ENCODE measurements around the gene MON2. TPM values are rescaled to one million over a fixed set of nuclear protein-coding genes. Genes with fewer than 3 reads are reported as not detected.

Gene MON2
- total RNA-seq, 1 experiment from 2014 or later = 30.1 TPM

DNA sequence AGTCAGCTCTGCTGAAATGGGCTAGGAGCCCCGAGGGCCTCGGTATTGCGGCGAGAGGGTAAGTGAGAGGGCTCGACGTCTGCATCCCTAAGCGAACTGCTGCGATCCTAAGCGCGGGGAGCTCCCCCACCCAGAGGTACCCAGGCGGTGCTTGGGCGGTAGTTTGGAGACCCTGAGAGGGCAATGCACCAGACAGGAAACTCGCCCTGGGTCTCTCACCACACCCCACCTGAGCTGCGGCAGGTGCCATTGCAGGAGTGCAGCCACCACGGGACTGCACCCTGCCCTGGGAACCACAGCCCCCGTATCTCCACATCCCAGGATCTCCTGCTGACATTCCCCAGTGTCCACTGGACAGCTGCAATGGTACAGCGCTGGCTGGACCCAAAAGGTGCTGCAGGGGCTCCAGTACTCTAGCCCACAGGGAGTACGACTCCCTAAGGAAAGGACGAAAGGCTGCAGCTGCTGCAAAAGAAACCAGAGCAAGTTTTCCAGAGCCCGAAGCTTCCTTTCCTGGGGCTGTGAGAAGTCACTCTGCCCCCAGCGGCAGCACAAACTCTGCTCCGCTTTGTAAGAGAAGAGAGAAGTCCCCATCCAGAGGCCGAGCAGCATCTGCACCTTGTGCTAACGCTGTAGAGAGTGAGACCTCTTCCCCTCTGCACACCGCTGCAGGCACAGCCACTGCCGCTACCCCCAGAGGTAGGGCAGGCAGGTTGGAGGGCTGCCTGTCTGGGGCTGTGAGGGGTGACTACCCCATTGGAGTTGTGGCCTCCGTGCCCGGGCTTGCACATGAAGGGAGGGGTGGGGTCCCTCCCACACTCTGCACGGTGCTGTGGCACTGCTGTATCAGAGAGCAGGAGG, 31.1 kb upstream of the MON2 start:
- Histone ChIP-seq H3K4me1 (ENCODE audit: control insufficient read depth, insufficient read depth, low read length) (no peaks in the 10 kb centered on the region; the same call in 1 of the 2 replicates), H3K27me3 (ENCODE audit: control insufficient read depth, insufficient read depth, low read length) (peaks cover 10% of the 10 kb centered on the region; the same call in 1 of the 2 replicates), H3K27ac (ENCODE audit: low read length) (no peak overlapping the region), H3K9me3 (ENCODE audit: control insufficient read depth, insufficient read depth, low read depth, low read length) (no peaks in the 10 kb centered on the region), H3K36me3 (ENCODE audit: control insufficient read depth, insufficient read depth, low read length) (no peaks in the 10 kb centered on the region), H3K4me3 (ENCODE audit: low read depth in 2 of 2, low read length in 2 of 2) (peak overlapping the region; percentile 49 to 66)
- CTCF ChIA-PET = interaction anchor here (0.7 to 0.8 kb wide), 2 partner anchors 31 to 780 kb away, joined by 4 to 6 read pairs; partner anchors contain the start of gene MON2
- peak; percentile 15 for DNase-seq (ENCODE audit: low read depth, low spot score)
- intact Hi-C loops (cut with micrococcal nuclease; ENCODE audit: unreplicated experiment) (loop anchor here (5.0 kb wide), 2 partner anchors 357 to 377 kb away; no protein-coding TSS in a partner anchor), in situ Hi-C loops (cut with HindIII; ENCODE audit: low pct_unique_long_range_greater_than_20kb, low sequenced_read_pairs) (no loop called here)
- POLR2A ChIA-PET = interaction anchor here (0.6 to 0.8 kb wide), 2 partner anchors 110 to 1545 kb away, joined by 3 read pairs; no protein-coding TSS in a partner anchor
- no TSS peak for BruUV-seq (replicated peaks)
- TF ChIP-seq, protein P1, sequence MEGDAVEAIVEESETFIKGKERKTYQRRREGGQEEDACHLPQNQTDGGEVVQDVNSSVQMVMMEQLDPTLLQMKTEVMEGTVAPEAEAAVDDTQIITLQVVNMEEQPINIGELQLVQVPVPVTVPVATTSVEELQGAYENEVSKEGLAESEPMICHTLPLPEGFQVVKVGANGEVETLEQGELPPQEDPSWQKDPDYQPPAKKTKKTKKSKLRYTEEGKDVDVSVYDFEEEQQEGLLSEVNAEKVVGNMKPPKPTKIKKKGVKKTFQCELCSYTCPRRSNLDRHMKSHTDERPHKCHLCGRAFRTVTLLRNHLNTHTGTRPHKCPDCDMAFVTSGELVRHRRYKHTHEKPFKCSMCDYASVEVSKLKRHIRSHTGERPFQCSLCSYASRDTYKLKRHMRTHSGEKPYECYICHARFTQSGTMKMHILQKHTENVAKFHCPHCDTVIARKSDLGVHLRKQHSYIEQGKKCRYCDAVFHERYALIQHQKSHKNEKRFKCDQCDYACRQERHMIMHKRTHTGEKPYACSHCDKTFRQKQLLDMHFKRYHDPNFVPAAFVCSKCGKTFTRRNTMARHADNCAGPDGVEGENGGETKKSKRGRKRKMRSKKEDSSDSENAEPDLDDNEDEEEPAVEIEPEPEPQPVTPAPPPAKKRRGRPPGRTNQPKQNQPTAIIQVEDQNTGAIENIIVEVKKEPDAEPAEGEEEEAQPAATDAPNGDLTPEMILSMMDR (IDR thresholded peaks at IDR 0.05) = peak; percentile 81
- TF ChIP-seq, protein P2, sequence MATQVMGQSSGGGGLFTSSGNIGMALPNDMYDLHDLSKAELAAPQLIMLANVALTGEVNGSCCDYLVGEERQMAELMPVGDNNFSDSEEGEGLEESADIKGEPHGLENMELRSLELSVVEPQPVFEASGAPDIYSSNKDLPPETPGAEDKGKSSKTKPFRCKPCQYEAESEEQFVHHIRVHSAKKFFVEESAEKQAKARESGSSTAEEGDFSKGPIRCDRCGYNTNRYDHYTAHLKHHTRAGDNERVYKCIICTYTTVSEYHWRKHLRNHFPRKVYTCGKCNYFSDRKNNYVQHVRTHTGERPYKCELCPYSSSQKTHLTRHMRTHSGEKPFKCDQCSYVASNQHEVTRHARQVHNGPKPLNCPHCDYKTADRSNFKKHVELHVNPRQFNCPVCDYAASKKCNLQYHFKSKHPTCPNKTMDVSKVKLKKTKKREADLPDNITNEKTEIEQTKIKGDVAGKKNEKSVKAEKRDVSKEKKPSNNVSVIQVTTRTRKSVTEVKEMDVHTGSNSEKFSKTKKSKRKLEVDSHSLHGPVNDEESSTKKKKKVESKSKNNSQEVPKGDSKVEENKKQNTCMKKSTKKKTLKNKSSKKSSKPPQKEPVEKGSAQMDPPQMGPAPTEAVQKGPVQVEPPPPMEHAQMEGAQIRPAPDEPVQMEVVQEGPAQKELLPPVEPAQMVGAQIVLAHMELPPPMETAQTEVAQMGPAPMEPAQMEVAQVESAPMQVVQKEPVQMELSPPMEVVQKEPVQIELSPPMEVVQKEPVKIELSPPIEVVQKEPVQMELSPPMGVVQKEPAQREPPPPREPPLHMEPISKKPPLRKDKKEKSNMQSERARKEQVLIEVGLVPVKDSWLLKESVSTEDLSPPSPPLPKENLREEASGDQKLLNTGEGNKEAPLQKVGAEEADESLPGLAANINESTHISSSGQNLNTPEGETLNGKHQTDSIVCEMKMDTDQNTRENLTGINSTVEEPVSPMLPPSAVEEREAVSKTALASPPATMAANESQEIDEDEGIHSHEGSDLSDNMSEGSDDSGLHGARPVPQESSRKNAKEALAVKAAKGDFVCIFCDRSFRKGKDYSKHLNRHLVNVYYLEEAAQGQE (IDR thresholded peaks at IDR 0.05; ENCODE audit: insufficient read depth in 1 of 2, low read depth in 2 of 2, low read length in 1 of 2) = no peak
- ATAC-seq = peak; percentile 95

DNA sequence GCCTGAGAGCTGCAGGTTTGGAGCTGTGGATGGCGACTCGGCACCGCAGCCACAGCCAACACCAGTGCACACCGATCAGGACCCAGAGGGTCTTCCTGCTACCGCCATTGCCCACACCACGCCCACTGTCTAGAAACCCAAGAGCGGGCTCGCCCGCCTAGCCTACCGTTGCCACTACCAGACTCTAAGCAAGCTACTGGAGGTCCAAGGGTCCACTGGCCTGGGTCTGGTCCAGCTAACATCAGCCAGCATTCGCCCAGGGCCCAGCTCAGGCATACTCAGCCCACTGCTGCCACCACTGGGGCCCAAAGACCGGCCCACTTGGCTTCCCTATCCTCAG, 30.5 kb upstream of the MON2 start:
- ATAC-seq = no peak
- no peak overlapping the region for H3K27ac ChIP-seq (ENCODE audit: low read length)
- ChIA-PET POLR2A (no interaction called here), CTCF (no interaction called here)
- TF ChIP-seq TCF7L2 (IDR thresholded peaks at IDR 0.05; ENCODE audit: low read depth, low read length) (no peak), POLR2AphosphoS5 (IDR thresholded peaks at IDR 0.05; ENCODE audit: low read depth, low read length) (no peak), SIN3A (IDR thresholded peaks at IDR 0.05; ENCODE audit: borderline replicate concordance, insufficient read depth, low read depth, low read length) (no peak)
- TF ChIP-seq, protein P2 (IDR thresholded peaks at IDR 0.05; ENCODE audit: insufficient read depth in 1 of 2, low read depth in 2 of 2, low read length in 1 of 2) = no peak
- TF ChIP-seq, protein P1 (IDR thresholded peaks at IDR 0.05) = no peak
- H3K36me3 ChIP-seq (ENCODE audit: control insufficient read depth, insufficient read depth, low read length) = no peaks in the 10 kb centered on the region
- no peak for DNase-seq (ENCODE audit: low read depth, low spot score)
- no TSS peak for BruUV-seq (replicated peaks)
- H3K4me1 ChIP-seq (ENCODE audit: control insufficient read depth, insufficient read depth, low read length) = no peaks in the 10 kb centered on the region; the same call in 1 of the 2 replicates
- H3K9me3 ChIP-seq (ENCODE audit: control insufficient read depth, insufficient read depth, low read depth, low read length) = no peaks in the 10 kb centered on the region
- H3K4me3 ChIP-seq (ENCODE audit: low read depth in 2 of 2, low read length in 2 of 2) = no peak overlapping the region
- intact Hi-C loops (cut with micrococcal nuclease; ENCODE audit: unreplicated experiment) (loop anchor here (5.0 kb wide), 2 partner anchors 356 to 376 kb away; no protein-coding TSS in a partner anchor), in situ Hi-C loops (cut with HindIII; ENCODE audit: low pct_unique_long_range_greater_than_20kb, low sequenced_read_pairs) (no loop called here)
- peaks cover 8% of the 10 kb centered on the region; the same call in 1 of the 2 replicates for H3K27me3 ChIP-seq (ENCODE audit: control insufficient read depth, insufficient read depth, low read length)
